HCT116 (cell line): ENCODE data around the gene ELL2. TPM values are rescaled to one million over a fixed set of nuclear protein-coding genes. Genes with fewer than 3 reads are reported as not detected.
A peak's percentile ranks its signal among the peaks of the same experiment; 100 is the strongest.

ENCODE experiments used
- ATAC-seq: fragments of 200-7000 bp; cut with Tn5 transposase; 2 replicates; pipeline ENCODE4 v1.9.1; 2020; ENCODE audit warnings: mild to moderate bottlenecking, moderate library complexity
- BruUV-seq: library from RNA; stranded (reverse); fragments of 400-500 nt; replicated peaks from 2 replicates; lab custom pipeline; 2021; lab: Mats Ljungman, UMichigan
- CTCF ChIA-PET: fragments of 300-600 bp; sonication (Branson Sonifier 250); formaldehyde crosslinking; loops from one replicate; lab custom pipeline; 2021; ENCODE audit warnings: antibody characterized with exemption; lab: Charles Lee
- POLR2A ChIA-PET: fragments of 300-600, 350-600 bp; sonication (Branson Sonifier 250); formaldehyde crosslinking; loops from one replicate; lab custom pipeline; 2021; ENCODE audit warnings: antibody characterized with exemption; lab: Charles Lee
- RAD21 ChIA-PET, 2 experiments: fragments of 300-600 bp; sonication (Branson Sonifier 250); formaldehyde crosslinking; loops; one replicate each; lab custom pipeline; 2023; ENCODE audit warnings: low total read pairs in 2 of 2; ENCODE audit not compliant: uncharacterized antibody in 2 of 2, unreplicated experiment in 2 of 2, low non-redundant PET in 1 of 2; lab: Charles Lee
- DNase-seq: peaks from one replicate; pipeline ENCODE4 v3.0.0-alpha.2; 2010; ENCODE audit warnings: low read depth, low spot score
- H2AFZ ChIP-seq: fragments of 200-600 bp; shearing (Covaris generic), sonication (generic); 2 replicates; pipeline ENCODE4 v1.6.1; 2017; ENCODE audit warnings: low read depth, mixed run types, mixed read lengths, antibody characterized with exemption, low read length; ENCODE audit not compliant: poor library complexity, severe bottlenecking
- H3K27ac ChIP-seq: 2 replicates; pipeline ENCODE4 v1.5.1; 2012; ENCODE audit warnings: low read depth, low read length
- H3K27me3 ChIP-seq: fragments of 200-600 bp; sonication (generic); 2 replicates; pipeline ENCODE4 v1.6.1; 2016; ENCODE audit warnings: mixed run types, low read length, mixed read lengths; ENCODE audit not compliant: insufficient read depth
- H3K36me3 ChIP-seq, 2 experiments: fragments of 200-500 bp in 1 of 2; fragments of 200-600 bp in 1 of 2; sonication (Bioruptor generic) in 1 of 2; sonication (generic) in 1 of 2; 2 replicates each; pipeline versions ENCODE4 v1.5.1 to v1.6.1; 2014 to 2016; ENCODE audit warnings: low read length in 2 of 2, inconsistent platforms in 1 of 2, mixed read lengths in 1 of 2, mixed run types in 1 of 2; ENCODE audit not compliant: insufficient read depth in 2 of 2, control insufficient read depth in 1 of 2
- H3K4me1 ChIP-seq, 2 experiments: fragments of 200-600 bp in 1 of 2; sonication (generic) in 1 of 2; 2 replicates each; pipeline versions ENCODE4 v1.5.1 to v1.6.1; 2012 to 2017; ENCODE audit warnings: low read length in 2 of 2, inconsistent platforms in 1 of 2, mild to moderate bottlenecking in 1 of 2, mixed read lengths in 1 of 2, mixed run types in 1 of 2, moderate library complexity in 1 of 2; ENCODE audit not compliant: insufficient read depth in 2 of 2, control insufficient read depth in 1 of 2
- H3K4me2 ChIP-seq: fragments of 200-600 bp; sonication (generic); 2 replicates; pipeline ENCODE4 v1.6.1; 2017; ENCODE audit warnings: mixed run types, low read length, mixed read lengths
- H3K4me3 ChIP-seq, 2 experiments: fragments of 200-600 bp in 1 of 2; sonication (generic) in 1 of 2; replicated peaks in 1 of 2; 2 replicates each; pipeline ENCODE4 v1.5.1; 2011 to 2016; ENCODE audit warnings: low read length in 2 of 2, control low read depth in 1 of 2, low read depth in 1 of 2, mild to moderate bottlenecking in 1 of 2, mixed read lengths in 1 of 2, mixed run types in 1 of 2
- H3K79me2 ChIP-seq: fragments of 200-600 bp; sonication (generic); 2 replicates; pipeline ENCODE4 v1.6.1; 2017; ENCODE audit warnings: mild to moderate bottlenecking, mixed run types, low read length, moderate library complexity, mixed read lengths; ENCODE audit not compliant: insufficient read depth
- H3K9ac ChIP-seq: fragments of 200-600 bp; sonication (generic); 2 replicates; pipeline ENCODE4 v1.6.1; 2016; ENCODE audit warnings: low read length, mixed read lengths
- H3K9me2 ChIP-seq: fragments of 200-600 bp; sonication (generic), shearing (Covaris generic); 2 replicates; pipeline ENCODE4 v1.6.1; 2017; ENCODE audit warnings: mixed run types, mild to moderate bottlenecking, moderate library complexity; ENCODE audit not compliant: insufficient read depth
- H3K9me3 ChIP-seq, 2 experiments: fragments of 200-500 bp in 1 of 2; fragments of 200-600 bp in 1 of 2; sonication (Bioruptor generic) in 1 of 2; sonication (generic) in 1 of 2; 2 replicates each; pipeline ENCODE4 v1.6.1; 2014 to 2017; ENCODE audit warnings: low read length in 2 of 2, mixed read lengths in 2 of 2, inconsistent platforms in 1 of 2, low read depth in 1 of 2, mild to moderate bottlenecking in 1 of 2, mixed run types in 1 of 2, moderate library complexity in 1 of 2; ENCODE audit not compliant: control insufficient read depth in 1 of 2, insufficient read depth in 1 of 2
- H4K20me1 ChIP-seq: fragments of 200-600 bp; sonication (generic), shearing (Covaris generic); 2 replicates; pipeline ENCODE4 v1.6.1; 2017; ENCODE audit warnings: mixed run types, mild to moderate bottlenecking, moderate library complexity; ENCODE audit not compliant: insufficient read depth
- EZH2phosphoT487 ChIP-seq: fragments of 200-600 bp; IDR thresholded peaks from 2 replicates; pipeline ENCODE4 v1.6.1; 2018; ENCODE audit warnings: antibody characterized with exemption, borderline replicate concordance
- POLR2AphosphoS5 ChIP-seq: IDR thresholded peaks from 2 replicates; pipeline ENCODE4 v1.6.1; 2011; ENCODE audit warnings: mild to moderate bottlenecking, low read depth, low read length, moderate library complexity
- RAD21 ChIP-seq: IDR thresholded peaks from 2 replicates; pipeline ENCODE4 v1.6.1; 2012; ENCODE audit warnings: low read depth, mild to moderate bottlenecking
- SRF ChIP-seq: IDR thresholded peaks from 2 replicates; pipeline ENCODE4 v1.6.1; 2012; ENCODE audit warnings: low read depth
- intact Hi-C: fragments of 100-400 bp; cut with micrococcal nuclease; formaldehyde crosslinking; loops from 2 replicates; pipeline ENCODE4 v1.10.0; 2022
- total RNA-seq: library from RNA; stranded (reverse); gene quantifications from one replicate; pipeline ENCODE4 v1.2.1, GENCODE V29; 2021; ENCODE audit not compliant: unreplicated experiment
- TF ChIP-seq, protein P1 (sequence below): IDR thresholded peaks from 2 replicates; pipeline ENCODE4 v1.6.1; 2011; ENCODE audit warnings: mild to moderate bottlenecking, low read length, moderate library complexity; ENCODE audit not compliant: insufficient replicate concordance; ENCODE audit errors: extremely low read depth
- TF ChIP-seq, protein P2 (sequence below): IDR thresholded peaks from 2 replicates; pipeline ENCODE4 v1.6.1; 2012; ENCODE audit warnings: low read depth

Gene ELL2
- total RNA-seq, 1 experiment from 2014 or later = 29.8 TPM

DNA sequence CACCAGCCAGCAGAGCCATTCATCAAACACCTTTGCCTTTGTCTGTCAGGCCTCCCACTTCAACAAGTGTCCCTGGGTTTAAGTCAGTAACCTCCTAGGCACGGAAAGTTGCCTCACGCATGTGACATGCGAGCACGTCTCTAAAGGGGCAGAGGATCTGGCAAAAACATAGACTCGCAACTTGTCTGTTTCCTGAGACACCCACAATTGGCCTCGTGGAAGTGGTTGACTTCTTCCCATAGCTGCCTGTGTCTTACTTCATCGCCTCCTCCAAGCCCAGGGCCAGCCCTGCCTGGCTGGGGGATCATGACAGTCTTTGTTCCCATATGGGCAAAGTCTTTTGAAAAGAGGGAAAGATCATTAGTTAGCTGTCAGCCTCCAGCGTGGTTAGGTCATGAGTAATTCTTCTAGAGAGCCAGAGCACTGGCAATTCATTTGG is 103.6 kb downstream of the ELL2 start:
- intact Hi-C loops = loop anchor here (1.0 kb wide), 2 partner anchors 478 to 743 kb away; no protein-coding TSS in a partner anchor
- RAD21 ChIA-PET = no interaction called here
- Histone ChIP-seq H3K4me3 (no peak overlapping the region), H3K9me3 (no peaks in the 10 kb centered on the region)
- no peak for ATAC-seq
- TF ChIP-seq, protein P1, sequence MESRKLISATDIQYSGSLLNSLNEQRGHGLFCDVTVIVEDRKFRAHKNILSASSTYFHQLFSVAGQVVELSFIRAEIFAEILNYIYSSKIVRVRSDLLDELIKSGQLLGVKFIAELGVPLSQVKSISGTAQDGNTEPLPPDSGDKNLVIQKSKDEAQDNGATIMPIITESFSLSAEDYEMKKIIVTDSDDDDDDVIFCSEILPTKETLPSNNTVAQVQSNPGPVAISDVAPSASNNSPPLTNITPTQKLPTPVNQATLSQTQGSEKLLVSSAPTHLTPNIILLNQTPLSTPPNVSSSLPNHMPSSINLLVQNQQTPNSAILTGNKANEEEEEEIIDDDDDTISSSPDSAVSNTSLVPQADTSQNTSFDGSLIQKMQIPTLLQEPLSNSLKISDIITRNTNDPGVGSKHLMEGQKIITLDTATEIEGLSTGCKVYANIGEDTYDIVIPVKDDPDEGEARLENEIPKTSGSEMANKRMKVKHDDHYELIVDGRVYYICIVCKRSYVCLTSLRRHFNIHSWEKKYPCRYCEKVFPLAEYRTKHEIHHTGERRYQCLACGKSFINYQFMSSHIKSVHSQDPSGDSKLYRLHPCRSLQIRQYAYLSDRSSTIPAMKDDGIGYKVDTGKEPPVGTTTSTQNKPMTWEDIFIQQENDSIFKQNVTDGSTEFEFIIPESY = no peak
- TF ChIP-seq RAD21 (no peak), SRF (no peak), POLR2AphosphoS5 (no peak), EZH2phosphoT487 (no peak)
- TF ChIP-seq, protein P2, sequence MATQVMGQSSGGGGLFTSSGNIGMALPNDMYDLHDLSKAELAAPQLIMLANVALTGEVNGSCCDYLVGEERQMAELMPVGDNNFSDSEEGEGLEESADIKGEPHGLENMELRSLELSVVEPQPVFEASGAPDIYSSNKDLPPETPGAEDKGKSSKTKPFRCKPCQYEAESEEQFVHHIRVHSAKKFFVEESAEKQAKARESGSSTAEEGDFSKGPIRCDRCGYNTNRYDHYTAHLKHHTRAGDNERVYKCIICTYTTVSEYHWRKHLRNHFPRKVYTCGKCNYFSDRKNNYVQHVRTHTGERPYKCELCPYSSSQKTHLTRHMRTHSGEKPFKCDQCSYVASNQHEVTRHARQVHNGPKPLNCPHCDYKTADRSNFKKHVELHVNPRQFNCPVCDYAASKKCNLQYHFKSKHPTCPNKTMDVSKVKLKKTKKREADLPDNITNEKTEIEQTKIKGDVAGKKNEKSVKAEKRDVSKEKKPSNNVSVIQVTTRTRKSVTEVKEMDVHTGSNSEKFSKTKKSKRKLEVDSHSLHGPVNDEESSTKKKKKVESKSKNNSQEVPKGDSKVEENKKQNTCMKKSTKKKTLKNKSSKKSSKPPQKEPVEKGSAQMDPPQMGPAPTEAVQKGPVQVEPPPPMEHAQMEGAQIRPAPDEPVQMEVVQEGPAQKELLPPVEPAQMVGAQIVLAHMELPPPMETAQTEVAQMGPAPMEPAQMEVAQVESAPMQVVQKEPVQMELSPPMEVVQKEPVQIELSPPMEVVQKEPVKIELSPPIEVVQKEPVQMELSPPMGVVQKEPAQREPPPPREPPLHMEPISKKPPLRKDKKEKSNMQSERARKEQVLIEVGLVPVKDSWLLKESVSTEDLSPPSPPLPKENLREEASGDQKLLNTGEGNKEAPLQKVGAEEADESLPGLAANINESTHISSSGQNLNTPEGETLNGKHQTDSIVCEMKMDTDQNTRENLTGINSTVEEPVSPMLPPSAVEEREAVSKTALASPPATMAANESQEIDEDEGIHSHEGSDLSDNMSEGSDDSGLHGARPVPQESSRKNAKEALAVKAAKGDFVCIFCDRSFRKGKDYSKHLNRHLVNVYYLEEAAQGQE = no peak
- TF ChIP-seq, all 23 proteins: peak for 0
- Histone ChIP-seq H3K36me3 (no peaks in the 10 kb centered on the region), H3K9ac (no peak overlapping the region), H3K4me1 (peaks cover 6 to 40% of the 10 kb centered on the region in 2 experiments; a peak in 3 of 4 replicates), H3K27me3 (no peaks in the 10 kb centered on the region), H4K20me1 (no peaks in the 10 kb centered on the region), H3K79me2 (no peaks in the 10 kb centered on the region), H3K27ac (no peak overlapping the region), H3K4me2 (peak overlapping the region; percentile 89), H3K9me2 (no peaks in the 10 kb centered on the region), H2AFZ (no peak overlapping the region)
- DNase-seq = no peak
- BruUV-seq = no TSS peak
- POLR2A ChIA-PET = no interaction called here
- CTCF ChIA-PET = no interaction called here
